GM04504 (cell line): ENCODE data around the gene PRDM15.
"Not testable (repeated sequence)": the region's sequence is repeated elsewhere in the genome, so short reads cannot be mapped to it uniquely, and the experiment has no call there.

Source experiments
- DNase-seq: peaks from one replicate; pipeline ENCODE4 v3.0.0-alpha.2; 2012; ENCODE audit warnings: low read depth

The PRDM15 gene

GRCh38 chr21:41805038-41805437 lies 74.1 kb downstream of the PRDM15 start:
- no peak for DNase-seq

- DNase-seq: no peak
Measured at GRCh38 chr21:41804381-41804780, 74.8 kb downstream of the PRDM15 start.

GRCh38 chr21:41803316-41803715 lies 75.8 kb downstream of the PRDM15 start:
- no peak for DNase-seq

- peak; percentile 55 for DNase-seq
Measured at GRCh38 chr21:41802684-41803083, 76.5 kb downstream of the PRDM15 start.

GRCh38 chr21:41802198-41802584 lies 77.0 kb downstream of the PRDM15 start:
- no peak for DNase-seq

GRCh38 chr21:41801321-41802197 lies 77.6 kb downstream of the PRDM15 start:
- DNase-seq: no peak

- no peak for DNase-seq
Measured at GRCh38 chr21:41800425-41801320, 78.5 kb downstream of the PRDM15 start.

- no peak for DNase-seq
Measured at GRCh38 chr21:41799763-41800162, 79.4 kb downstream of the PRDM15 start.

- DNase-seq: no peak
Measured at GRCh38 chr21:41798326-41798725, 80.8 kb downstream of the PRDM15 start.

GRCh38 chr21:41796476-41797080 lies 82.6 kb downstream of the PRDM15 start:
- DNase-seq: no peak

GRCh38 chr21:41795726-41796125 lies 83.4 kb downstream of the PRDM15 start:
- no peak for DNase-seq

GRCh38 chr21:41794600-41794999 lies 84.5 kb downstream of the PRDM15 start:
- DNase-seq: no peak

- no peak for DNase-seq
Measured at GRCh38 chr21:41792711-41793110, 86.4 kb downstream of the PRDM15 start.

- DNase-seq: peak; percentile 99
Measured at GRCh38 chr21:41786509-41786987, 92.6 kb downstream of the PRDM15 start.

- not testable (repeated sequence) for DNase-seq
Measured at GRCh38 chr21:41785262-41785661, 93.9 kb downstream of the PRDM15 start.

- no peak for DNase-seq
Measured at GRCh38 chr21:41784456-41785102, 94.6 kb downstream of the PRDM15 start.

- peak; percentile 63 for DNase-seq
Measured at GRCh38 chr21:41783476-41784180, 95.5 kb downstream of the PRDM15 start.

- DNase-seq: no peak
Measured at GRCh38 chr21:41781050-41781410, 98.1 kb downstream of the PRDM15 start.

- no peak for DNase-seq
Measured at GRCh38 chr21:41780337-41781049, 98.7 kb downstream of the PRDM15 start.

- DNase-seq: no peak
Measured at GRCh38 chr21:41779659-41780058, 99.5 kb downstream of the PRDM15 start.
